ENCODE data around the gene SLC35E4. TPM values are rescaled to one million over a fixed set of nuclear protein-coding genes. Genes with fewer than 3 reads are reported as not detected.

SLC35E4 gene
- total and polyA plus RNA-seq, 2 experiments from 2014 or later = 8.2 to 12.2 TPM

DNA sequence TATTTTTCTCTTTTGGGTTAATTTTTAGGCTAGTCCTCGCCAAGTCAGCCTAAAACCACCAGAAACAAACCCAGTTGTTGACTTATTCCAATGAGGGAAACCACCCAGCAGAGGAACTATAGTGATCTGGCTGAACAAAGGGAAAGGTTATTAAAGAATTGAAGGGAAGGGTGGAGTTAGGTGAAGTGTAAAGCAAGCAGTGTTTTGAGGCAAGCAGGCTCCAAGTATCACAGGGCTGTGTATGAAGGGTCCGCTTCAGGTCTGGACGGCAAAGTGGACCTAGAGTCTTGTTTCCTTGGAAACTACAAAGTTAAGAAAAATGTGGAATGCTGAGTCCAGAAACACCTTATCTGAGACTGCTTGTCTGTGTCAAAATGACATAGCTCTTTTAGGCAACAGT lies 31.8 kb upstream of the SLC35E4 start:
- Histone ChIP-seq H3K9me3 (ENCODE audit: low read depth) (no peaks in the 10 kb centered on the region), H3K27ac (peak overlapping the region; percentile 34), H3K27me3 (no peaks in the 10 kb centered on the region), H3K4me3 (no peak overlapping the region), H3K36me3 (no peaks in the 10 kb centered on the region), H3K4me1 (ENCODE audit: low read depth) (peaks cover 16% of the 10 kb centered on the region)
- DNase-seq (ENCODE audit: low read depth in 1 of 2, low spot score in 1 of 2) = no peak
- TF ChIP-seq, protein P1, sequence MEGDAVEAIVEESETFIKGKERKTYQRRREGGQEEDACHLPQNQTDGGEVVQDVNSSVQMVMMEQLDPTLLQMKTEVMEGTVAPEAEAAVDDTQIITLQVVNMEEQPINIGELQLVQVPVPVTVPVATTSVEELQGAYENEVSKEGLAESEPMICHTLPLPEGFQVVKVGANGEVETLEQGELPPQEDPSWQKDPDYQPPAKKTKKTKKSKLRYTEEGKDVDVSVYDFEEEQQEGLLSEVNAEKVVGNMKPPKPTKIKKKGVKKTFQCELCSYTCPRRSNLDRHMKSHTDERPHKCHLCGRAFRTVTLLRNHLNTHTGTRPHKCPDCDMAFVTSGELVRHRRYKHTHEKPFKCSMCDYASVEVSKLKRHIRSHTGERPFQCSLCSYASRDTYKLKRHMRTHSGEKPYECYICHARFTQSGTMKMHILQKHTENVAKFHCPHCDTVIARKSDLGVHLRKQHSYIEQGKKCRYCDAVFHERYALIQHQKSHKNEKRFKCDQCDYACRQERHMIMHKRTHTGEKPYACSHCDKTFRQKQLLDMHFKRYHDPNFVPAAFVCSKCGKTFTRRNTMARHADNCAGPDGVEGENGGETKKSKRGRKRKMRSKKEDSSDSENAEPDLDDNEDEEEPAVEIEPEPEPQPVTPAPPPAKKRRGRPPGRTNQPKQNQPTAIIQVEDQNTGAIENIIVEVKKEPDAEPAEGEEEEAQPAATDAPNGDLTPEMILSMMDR (IDR thresholded peaks at IDR 0.05; ENCODE audit: low read depth, low read length) = no peak

- H3K27me3 ChIP-seq = no peaks in the 10 kb centered on the region
- H3K27ac ChIP-seq = no peak overlapping the region
- no peaks in the 10 kb centered on the region for H3K9me3 ChIP-seq (ENCODE audit: low read depth)
- no peaks in the 10 kb centered on the region for H3K36me3 ChIP-seq
- DNase-seq (ENCODE audit: low read depth in 1 of 2, low spot score in 1 of 2) = no peak
- peaks cover 16% of the 10 kb centered on the region for H3K4me1 ChIP-seq (ENCODE audit: low read depth)
- TF ChIP-seq, protein P1 (IDR thresholded peaks at IDR 0.05; ENCODE audit: low read depth, low read length) = no peak
- no peak overlapping the region for H3K4me3 ChIP-seq
These were observed 30.9 kb upstream of the SLC35E4 start for GRCh38 chr22:30604723-30605122.

- DNase-seq (ENCODE audit: low read depth in 1 of 2, low spot score in 1 of 2) = peak; percentile 44 to 61
- H3K27me3 ChIP-seq = no peaks in the 10 kb centered on the region
- H3K9me3 ChIP-seq (ENCODE audit: low read depth) = no peaks in the 10 kb centered on the region
- no peak overlapping the region for H3K27ac ChIP-seq
- TF ChIP-seq, protein P1 (IDR thresholded peaks at IDR 0.05; ENCODE audit: low read depth, low read length) = peak; percentile 79
- H3K36me3 ChIP-seq = no peaks in the 10 kb centered on the region
- peak overlapping the region; percentile 36 for H3K4me3 ChIP-seq
- H3K4me1 ChIP-seq (ENCODE audit: low read depth) = peaks cover 16% of the 10 kb centered on the region
These were observed 30.0 kb upstream of the SLC35E4 start for GRCh38 chr22:30605449-30606110.

- Histone ChIP-seq H3K36me3 (no peaks in the 10 kb centered on the region), H3K4me3 (peak within 1 kb of the TSS; percentile 36), H3K9me3 (ENCODE audit: low read depth) (no peaks in the 10 kb centered on the region), H3K4me1 (ENCODE audit: low read depth) (peaks cover 16% of the 10 kb centered on the region), H3K27ac (peak within 1 kb of the TSS; percentile 38), H3K27me3 (no peaks in the 10 kb centered on the region)
- TF ChIP-seq, protein P1 (IDR thresholded peaks at IDR 0.05; ENCODE audit: low read depth, low read length) = peak; percentile 1
- DNase-seq (ENCODE audit: low read depth in 1 of 2, low spot score in 1 of 2) = peak; percentile 83 to 84
These were observed 28.9 kb upstream of the SLC35E4 start, which contains the start of gene TCN2 for GRCh38 chr22:30606455-30607299. Gene TCN2 (plus strand): TSS chr22:30607174. CDS start chr22:30607332, 158 bp downstream.

DNA sequence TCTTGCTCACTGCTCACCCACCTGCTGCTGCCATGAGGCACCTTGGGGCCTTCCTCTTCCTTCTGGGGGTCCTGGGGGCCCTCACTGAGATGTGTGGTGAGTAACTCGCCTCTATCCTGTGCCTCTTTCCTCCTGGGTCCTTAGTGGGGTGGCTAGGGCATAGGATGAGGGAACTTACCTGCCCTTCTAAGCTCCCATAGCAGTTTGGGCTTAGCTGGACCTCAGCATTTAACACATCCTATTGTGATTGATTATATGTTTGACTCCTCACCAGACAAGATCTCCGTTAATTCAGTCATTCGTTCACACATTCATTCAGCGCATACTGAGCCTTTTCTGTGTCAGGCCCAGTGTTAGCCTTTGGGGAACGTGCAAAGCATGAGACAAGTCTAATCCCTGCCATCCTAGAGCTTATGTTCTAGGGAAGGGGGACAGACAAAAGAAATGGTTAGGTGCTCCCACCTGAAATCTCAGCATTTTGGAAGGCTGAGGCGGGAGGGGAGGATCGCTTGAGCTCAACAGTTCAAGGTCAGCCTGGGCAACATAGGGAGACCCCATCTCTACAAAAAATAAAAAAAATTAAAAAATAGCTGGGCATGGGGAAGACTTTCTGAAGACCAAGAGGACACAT lies 28.2 kb upstream of the SLC35E4 start:
- Histone ChIP-seq H3K27me3 (no peaks in the 10 kb centered on the region), H3K9me3 (ENCODE audit: low read depth) (no peaks in the 10 kb centered on the region), H3K4me3 (peak overlapping the region; percentile 36), H3K36me3 (no peaks in the 10 kb centered on the region), H3K4me1 (ENCODE audit: low read depth) (peaks cover 16% of the 10 kb centered on the region), H3K27ac (peak overlapping the region; percentile 38)
- DNase-seq (ENCODE audit: low read depth in 1 of 2, low spot score in 1 of 2) = no peak
- TF ChIP-seq, protein P1 (IDR thresholded peaks at IDR 0.05; ENCODE audit: low read depth, low read length) = no peak
